Neural cell (in vitro differentiated cells): ENCODE measurements around the gene GDF9. TPM values are rescaled to one million over a fixed set of nuclear protein-coding genes. Genes with fewer than 3 reads are reported as not detected.

Experiments
- H2AFZ ChIP-seq: fragments of 200-600, 300-800 bp; sonication (generic), shearing (Covaris generic); 2 replicates; pipeline ENCODE4 v1.6.0; 2014; ENCODE audit warnings: low read depth, mild to moderate bottlenecking, antibody characterized with exemption, low read length, moderate library complexity
- H3F3A ChIP-seq: fragments of 200-600 bp; shearing (Covaris generic); 2 replicates; pipeline ENCODE4 v1.6.1; 2016; ENCODE audit warnings: mild to moderate bottlenecking, moderate library complexity, mixed read lengths, antibody characterized with exemption, low read length; ENCODE audit not compliant: insufficient read depth, poor library complexity, severe bottlenecking
- H3K27ac ChIP-seq: fragments of 200-600, 300-800 bp; sonication (generic), shearing (Covaris generic); 2 replicates; pipeline ENCODE4 v1.5.1; 2014; ENCODE audit warnings: mild to moderate bottlenecking, low read length, moderate library complexity
- H3K27me3 ChIP-seq: fragments of 300-800, 200-600 bp; sonication (generic), shearing (Covaris generic); 2 replicates; pipeline ENCODE4 v1.6.0; 2014; ENCODE audit warnings: mild to moderate bottlenecking, low read depth, low read length, moderate library complexity; ENCODE audit not compliant: insufficient read depth
- H3K36me3 ChIP-seq: fragments of 300-800, 200-600 bp; sonication (generic), shearing (Covaris generic); 2 replicates; pipeline ENCODE4 v1.5.1; 2014; ENCODE audit warnings: mild to moderate bottlenecking, antibody characterized with exemption, low read length, moderate library complexity; ENCODE audit not compliant: insufficient read depth
- H3K4me2 ChIP-seq: fragments of 300-800, 200-600 bp; sonication (generic), shearing (Covaris generic); 2 replicates; pipeline ENCODE4 v1.6.0; 2014; ENCODE audit warnings: mild to moderate bottlenecking, low read length
- H3K4me3 ChIP-seq: fragments of 300-800, 200-600 bp; sonication (generic), shearing (Covaris generic); 2 replicates; pipeline ENCODE4 v1.5.1; 2014; ENCODE audit warnings: mild to moderate bottlenecking, low read length, moderate library complexity
- H3K79me2 ChIP-seq: fragments of 200-600 bp; shearing (Covaris generic); replicated peaks from 2 replicates; pipeline ENCODE4 v1.6.0; 2014; ENCODE audit warnings: mild to moderate bottlenecking, low read length, moderate library complexity; ENCODE audit not compliant: insufficient read depth
- H3K9ac ChIP-seq: fragments of 300-800, 200-600 bp; sonication (generic), shearing (Covaris generic); 2 replicates; pipeline ENCODE4 v1.6.1; 2016; ENCODE audit warnings: mild to moderate bottlenecking, low read length, mixed read lengths
- H3K9me2 ChIP-seq: fragments of 200-600 bp; shearing (Covaris generic); 2 replicates; pipeline ENCODE4 v1.6.1; 2016; ENCODE audit warnings: mild to moderate bottlenecking, low read length, mixed read lengths; ENCODE audit not compliant: insufficient read depth
- H3K9me3 ChIP-seq: fragments of 200-600, 300-800 bp; sonication (generic), shearing (Covaris generic); 2 replicates; pipeline ENCODE4 v1.6.1; 2016; ENCODE audit warnings: mild to moderate bottlenecking, mixed run types, low read length, moderate library complexity, mixed read lengths
- H4K20me1 ChIP-seq: fragments of 200-600 bp; shearing (Covaris generic); 2 replicates; pipeline ENCODE4 v1.6.1; 2016; ENCODE audit warnings: mild to moderate bottlenecking, mixed run types; ENCODE audit not compliant: insufficient read depth
- EP300 ChIP-seq: fragments of 450-650 bp; conservative IDR thresholded peaks from 2 replicates; pipeline ENCODE4 v1.6.1; 2014; ENCODE audit warnings: antibody characterized with exemption, mild to moderate bottlenecking, moderate library complexity; ENCODE audit not compliant: poor library complexity, severe bottlenecking
- EZH2 ChIP-seq: fragments of 200-600, 300-800 bp; shearing (Covaris generic), sonication (generic); IDR thresholded peaks from 2 replicates; pipeline ENCODE4 v1.6.1; 2014; ENCODE audit warnings: antibody characterized with exemption, low read length, borderline replicate concordance, mild to moderate bottlenecking; ENCODE audit not compliant: insufficient read depth, poor library complexity, severe bottlenecking
- MXI1 ChIP-seq: fragments of 450-650 bp; conservative IDR thresholded peaks from 2 replicates; pipeline ENCODE4 v1.6.1; 2014; ENCODE audit warnings: antibody characterized with exemption, mild to moderate bottlenecking; ENCODE audit not compliant: poor library complexity, severe bottlenecking
- POLR2AphosphoS5 ChIP-seq: IDR thresholded peaks from 2 replicates; pipeline ENCODE4 v1.6.1; 2012
- RAD21 ChIP-seq: fragments of 450-650 bp; conservative IDR thresholded peaks from 2 replicates; pipeline ENCODE4 v1.6.1; 2014; ENCODE audit warnings: antibody characterized with exemption, mild to moderate bottlenecking, moderate library complexity
- SMC3 ChIP-seq: fragments of 450-650 bp; conservative IDR thresholded peaks from 2 replicates; pipeline ENCODE4 v1.6.1; 2014; ENCODE audit warnings: antibody characterized with exemption, mild to moderate bottlenecking, moderate library complexity; ENCODE audit not compliant: poor library complexity
- TAF1 ChIP-seq: IDR thresholded peaks from 2 replicates; pipeline ENCODE4 v1.6.1; 2012; ENCODE audit warnings: low read depth
- polyA plus RNA-seq: library from polyadenylated mRNA; depleted of rRNA; stranded (reverse); fragments of >200 nt; gene quantifications from 2 replicates; pipeline ENCODE4 v1.2.3, GENCODE V29; 2014
- TF ChIP-seq, protein P1 (sequence below): IDR thresholded peaks from 2 replicates; pipeline ENCODE4 v1.6.1; 2012; ENCODE audit warnings: borderline replicate concordance
- TF ChIP-seq, protein P2 (sequence below): fragments of 450-650 bp; IDR thresholded peaks from 2 replicates; pipeline ENCODE4 v1.5.1; 2014; ENCODE audit warnings: antibody characterized with exemption, mild to moderate bottlenecking, moderate library complexity; ENCODE audit not compliant: poor library complexity, severe bottlenecking

The GDF9 gene
- polyA plus RNA-seq, 1 donor from 2014 or later = 5.1 TPM

DNA sequence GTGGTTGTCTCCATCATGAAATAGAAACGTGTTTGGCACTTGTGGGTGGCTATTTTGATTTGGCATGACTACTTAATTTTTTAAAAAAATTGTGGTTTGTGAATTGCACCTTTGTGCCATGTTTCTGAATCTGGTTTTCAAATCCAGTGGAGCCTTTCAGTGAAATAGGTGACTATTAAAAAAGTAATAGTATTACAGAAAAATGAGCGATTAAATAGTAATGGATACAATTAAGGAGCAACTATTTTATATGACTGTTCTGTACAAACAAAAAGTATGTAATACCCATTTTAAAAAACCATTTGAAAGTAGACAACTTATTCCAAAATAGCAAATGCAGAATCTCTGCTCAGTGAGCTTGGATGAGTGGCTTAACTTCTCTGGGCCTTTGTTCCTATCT is 50.2 kb downstream of the GDF9 start:
- Histone ChIP-seq H3K4me3 (no peak overlapping the region), H3K27ac (no peak overlapping the region), H3K27me3 (peaks cover 38% of the 10 kb centered on the region), H3F3A (no peaks in the 10 kb centered on the region), H3K4me2 (no peak overlapping the region), H3K36me3 (no peaks in the 10 kb centered on the region), H3K79me2 (no peaks in the 10 kb centered on the region), H3K9me3 (peaks cover 5% of the 10 kb centered on the region), H3K9ac (no peak overlapping the region), H4K20me1 (no peaks in the 10 kb centered on the region), H3K9me2 (no peaks in the 10 kb centered on the region), H2AFZ (no peak overlapping the region)
- TF ChIP-seq RAD21 = no peak
- no peak for TF ChIP-seq EP300
- TF ChIP-seq TAF1 = no peak
- no peak for TF ChIP-seq MXI1
- TF ChIP-seq, protein P1, sequence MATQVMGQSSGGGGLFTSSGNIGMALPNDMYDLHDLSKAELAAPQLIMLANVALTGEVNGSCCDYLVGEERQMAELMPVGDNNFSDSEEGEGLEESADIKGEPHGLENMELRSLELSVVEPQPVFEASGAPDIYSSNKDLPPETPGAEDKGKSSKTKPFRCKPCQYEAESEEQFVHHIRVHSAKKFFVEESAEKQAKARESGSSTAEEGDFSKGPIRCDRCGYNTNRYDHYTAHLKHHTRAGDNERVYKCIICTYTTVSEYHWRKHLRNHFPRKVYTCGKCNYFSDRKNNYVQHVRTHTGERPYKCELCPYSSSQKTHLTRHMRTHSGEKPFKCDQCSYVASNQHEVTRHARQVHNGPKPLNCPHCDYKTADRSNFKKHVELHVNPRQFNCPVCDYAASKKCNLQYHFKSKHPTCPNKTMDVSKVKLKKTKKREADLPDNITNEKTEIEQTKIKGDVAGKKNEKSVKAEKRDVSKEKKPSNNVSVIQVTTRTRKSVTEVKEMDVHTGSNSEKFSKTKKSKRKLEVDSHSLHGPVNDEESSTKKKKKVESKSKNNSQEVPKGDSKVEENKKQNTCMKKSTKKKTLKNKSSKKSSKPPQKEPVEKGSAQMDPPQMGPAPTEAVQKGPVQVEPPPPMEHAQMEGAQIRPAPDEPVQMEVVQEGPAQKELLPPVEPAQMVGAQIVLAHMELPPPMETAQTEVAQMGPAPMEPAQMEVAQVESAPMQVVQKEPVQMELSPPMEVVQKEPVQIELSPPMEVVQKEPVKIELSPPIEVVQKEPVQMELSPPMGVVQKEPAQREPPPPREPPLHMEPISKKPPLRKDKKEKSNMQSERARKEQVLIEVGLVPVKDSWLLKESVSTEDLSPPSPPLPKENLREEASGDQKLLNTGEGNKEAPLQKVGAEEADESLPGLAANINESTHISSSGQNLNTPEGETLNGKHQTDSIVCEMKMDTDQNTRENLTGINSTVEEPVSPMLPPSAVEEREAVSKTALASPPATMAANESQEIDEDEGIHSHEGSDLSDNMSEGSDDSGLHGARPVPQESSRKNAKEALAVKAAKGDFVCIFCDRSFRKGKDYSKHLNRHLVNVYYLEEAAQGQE = no peak
- TF ChIP-seq POLR2AphosphoS5 = no peak
- TF ChIP-seq EZH2 = no peak
- TF ChIP-seq, protein P2, sequence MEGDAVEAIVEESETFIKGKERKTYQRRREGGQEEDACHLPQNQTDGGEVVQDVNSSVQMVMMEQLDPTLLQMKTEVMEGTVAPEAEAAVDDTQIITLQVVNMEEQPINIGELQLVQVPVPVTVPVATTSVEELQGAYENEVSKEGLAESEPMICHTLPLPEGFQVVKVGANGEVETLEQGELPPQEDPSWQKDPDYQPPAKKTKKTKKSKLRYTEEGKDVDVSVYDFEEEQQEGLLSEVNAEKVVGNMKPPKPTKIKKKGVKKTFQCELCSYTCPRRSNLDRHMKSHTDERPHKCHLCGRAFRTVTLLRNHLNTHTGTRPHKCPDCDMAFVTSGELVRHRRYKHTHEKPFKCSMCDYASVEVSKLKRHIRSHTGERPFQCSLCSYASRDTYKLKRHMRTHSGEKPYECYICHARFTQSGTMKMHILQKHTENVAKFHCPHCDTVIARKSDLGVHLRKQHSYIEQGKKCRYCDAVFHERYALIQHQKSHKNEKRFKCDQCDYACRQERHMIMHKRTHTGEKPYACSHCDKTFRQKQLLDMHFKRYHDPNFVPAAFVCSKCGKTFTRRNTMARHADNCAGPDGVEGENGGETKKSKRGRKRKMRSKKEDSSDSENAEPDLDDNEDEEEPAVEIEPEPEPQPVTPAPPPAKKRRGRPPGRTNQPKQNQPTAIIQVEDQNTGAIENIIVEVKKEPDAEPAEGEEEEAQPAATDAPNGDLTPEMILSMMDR = no peak
- TF ChIP-seq SMC3 = no peak

DNA sequence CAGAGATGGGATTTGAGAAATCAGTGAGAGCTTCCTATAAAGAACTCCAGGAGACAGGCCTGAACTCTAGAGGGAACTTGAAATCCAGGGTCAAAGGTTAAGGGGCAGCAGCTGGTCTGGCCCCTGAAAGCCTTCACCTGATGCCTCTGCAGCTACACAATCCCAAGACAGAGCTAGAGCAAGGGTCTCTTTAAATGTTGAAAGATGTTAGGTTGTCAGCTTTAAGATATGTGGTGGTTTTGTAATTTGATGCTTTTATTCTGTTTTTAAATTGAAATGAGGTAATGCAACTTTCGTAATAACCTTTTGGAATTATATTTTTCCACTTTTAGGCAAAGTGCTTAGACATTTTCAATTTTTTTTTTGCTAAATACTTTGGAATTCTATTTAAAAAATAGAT is 50.8 kb downstream of the GDF9 start:
- Histone ChIP-seq H4K20me1 (no peaks in the 10 kb centered on the region), H2AFZ (no peak overlapping the region), H3K9me2 (no peaks in the 10 kb centered on the region), H3F3A (no peaks in the 10 kb centered on the region), H3K27me3 (peaks cover 39% of the 10 kb centered on the region), H3K9ac (no peak overlapping the region), H3K4me3 (no peak overlapping the region), H3K27ac (no peak overlapping the region), H3K4me2 (no peak overlapping the region), H3K9me3 (peaks cover 5% of the 10 kb centered on the region), H3K79me2 (no peaks in the 10 kb centered on the region), H3K36me3 (no peaks in the 10 kb centered on the region)
- TF ChIP-seq EZH2 (no peak), RAD21 (no peak), POLR2AphosphoS5 (no peak)
